NCI-H2196 (cell line): ENCODE results near the gene ABHD17A.
A peak's percentile ranks its signal among the peaks of the same experiment; 100 is the strongest.

Experiments used
- DNase-seq: peaks from one replicate; lab custom pipeline; 2025; ENCODE audit not compliant: unreplicated experiment; lab: John Stamatoyannopoulos, UW

Gene ABHD17A

GRCh38 chr19:1839658-1840540, 45.4 kb downstream of the ABHD17A start:
- no peak for DNase-seq

GRCh38 chr19:1837625-1838105, 47.6 kb downstream of the ABHD17A start:
- peak; percentile 44 for DNase-seq

GRCh38 chr19:1837222-1837565, 48.1 kb downstream of the ABHD17A start:
- DNase-seq: no peak

- DNase-seq: no peak
Measured at GRCh38 chr19:1836458-1837221, 48.7 kb downstream of the ABHD17A start.

DNA sequence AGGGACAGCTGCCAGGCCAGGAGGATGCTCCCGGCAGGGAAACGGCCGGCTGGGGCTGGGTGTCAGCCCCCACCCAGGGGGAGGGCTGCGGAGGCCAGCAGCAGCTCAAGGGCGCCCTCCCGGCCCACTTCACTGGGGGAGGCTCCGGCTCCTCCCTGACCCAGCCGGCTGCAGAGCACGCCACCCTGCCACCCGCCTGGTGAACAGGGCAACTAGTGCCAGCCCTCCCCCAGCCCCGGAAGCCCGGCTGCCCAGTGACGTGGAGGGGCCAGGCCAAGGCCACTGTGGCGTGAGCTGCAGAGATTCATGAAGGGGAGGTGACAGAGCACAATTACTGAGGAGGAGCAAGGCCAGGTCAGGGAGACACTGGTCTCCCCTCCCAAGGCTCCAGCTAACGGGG, 51.8 kb downstream of the ABHD17A start:
- DNase-seq: no peak

DNA sequence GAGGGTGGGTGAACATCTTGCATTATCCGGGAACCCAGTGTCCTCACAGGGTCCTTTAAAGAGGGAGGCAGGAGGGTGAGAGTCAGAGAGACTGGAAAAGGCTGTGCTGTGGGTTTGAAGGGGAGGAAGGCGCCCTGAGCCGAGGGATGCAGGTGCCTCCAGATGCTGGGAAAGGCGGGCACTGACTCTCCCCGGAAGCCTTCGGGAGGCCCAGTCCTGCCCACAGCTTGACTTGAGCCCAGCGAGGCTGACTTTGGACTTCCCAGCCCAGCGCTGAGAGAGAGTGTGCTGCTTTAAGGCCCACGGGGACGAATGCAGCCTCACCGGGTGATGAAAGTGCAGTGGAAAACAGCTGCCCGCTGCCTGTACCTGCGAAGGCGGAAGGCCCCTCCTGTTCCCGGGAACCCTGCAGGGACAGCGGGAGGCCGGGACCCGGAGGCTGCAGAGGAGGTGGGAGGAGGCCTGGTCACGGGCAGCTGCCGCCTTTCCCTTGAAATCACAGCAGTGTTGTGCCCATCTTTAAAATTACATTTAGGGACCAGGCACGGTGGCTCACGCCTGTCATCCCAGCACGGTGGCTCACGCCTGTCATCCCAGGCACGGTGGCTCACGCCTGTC, 53.1 kb downstream of the ABHD17A start:
- DNase-seq: no peak

GRCh38 chr19:1830978-1831377, 54.3 kb downstream of the ABHD17A start:
- DNase-seq: no peak

DNA sequence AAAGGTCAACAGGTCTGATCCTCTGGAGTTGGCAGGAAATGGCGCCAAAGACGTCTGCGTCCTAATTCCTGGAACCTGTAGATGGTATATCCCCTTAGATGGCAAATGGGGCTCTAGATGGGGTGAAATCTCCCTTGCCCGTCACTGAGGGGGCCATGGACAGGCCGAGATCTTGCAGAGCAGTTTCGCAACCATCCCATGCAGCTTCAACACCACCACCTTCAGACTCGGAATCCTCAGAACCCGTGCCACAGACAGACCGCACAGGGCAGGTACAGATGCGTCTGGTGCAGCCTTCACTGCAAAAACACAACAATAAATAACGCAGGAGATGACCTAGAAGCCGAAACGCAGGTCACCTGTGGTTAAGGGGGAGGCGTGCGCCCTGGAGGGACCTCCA, 54.7 kb downstream of the ABHD17A start:
- DNase-seq: no peak

DNA sequence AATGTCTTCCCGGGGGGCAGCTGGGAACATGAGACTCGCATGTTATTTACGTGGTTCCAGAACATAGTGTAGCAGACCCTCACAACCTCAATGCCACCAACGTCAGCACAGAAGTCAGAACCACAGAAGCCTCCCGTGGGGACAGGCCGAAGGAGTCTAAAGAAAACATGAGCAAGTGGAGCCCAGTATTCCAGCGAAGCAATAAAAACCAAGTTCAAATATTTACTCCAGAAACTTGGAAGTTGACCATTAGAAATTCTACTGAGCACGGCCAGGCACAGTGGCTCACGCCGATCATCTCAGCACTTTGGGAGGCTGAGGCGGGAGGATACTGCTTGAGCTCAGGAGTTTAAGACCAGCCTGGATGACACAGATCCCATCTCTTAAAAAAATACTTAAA, 55.3 kb downstream of the ABHD17A start:
- DNase-seq: no peak

DNA sequence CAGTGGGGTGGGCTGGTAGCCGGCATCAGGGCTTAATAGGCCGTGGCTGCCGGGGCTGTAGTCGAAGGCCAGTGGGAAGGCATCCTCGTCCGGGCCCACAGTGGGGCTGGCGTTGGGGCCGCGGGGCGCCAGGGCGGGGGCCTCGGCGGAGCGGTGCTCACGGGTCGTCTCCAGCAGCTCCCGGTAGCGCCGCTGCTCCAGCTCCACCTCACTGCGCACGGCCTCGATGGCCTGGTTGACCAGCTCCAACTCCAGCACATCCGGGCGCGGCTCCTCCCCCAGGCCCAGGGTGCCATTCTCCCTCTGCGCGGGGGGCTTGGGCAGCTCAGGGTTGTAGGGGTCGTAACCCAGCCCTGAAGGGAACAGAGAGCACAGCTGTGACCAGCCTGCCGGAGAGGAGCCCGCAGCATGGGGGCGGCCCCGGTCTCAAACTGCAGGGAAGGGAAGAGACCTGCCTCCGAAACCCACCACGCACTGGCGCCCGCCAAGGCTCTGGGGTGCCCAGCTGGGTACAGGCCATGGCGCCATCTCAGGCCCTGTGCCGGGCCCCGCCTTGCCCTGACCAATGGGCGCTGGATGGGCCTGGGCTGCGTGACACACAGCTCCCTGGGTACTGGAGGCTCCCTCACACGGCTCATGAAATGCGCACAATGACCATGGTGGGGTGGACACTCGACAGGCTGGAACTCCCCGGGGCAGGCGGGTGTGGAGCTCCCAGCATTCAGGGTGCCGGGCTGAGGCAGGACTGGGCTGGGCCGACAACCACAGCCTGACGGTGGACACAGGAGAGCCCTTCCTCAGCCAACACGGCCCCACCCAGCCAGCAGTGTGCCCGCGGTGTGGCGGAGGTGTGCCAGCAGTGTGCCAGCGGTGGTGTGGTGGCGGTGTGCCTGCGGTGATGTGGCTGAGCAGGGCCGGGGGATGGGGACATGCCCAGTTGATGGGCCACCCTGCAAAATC, 56.7 kb downstream of the ABHD17A start:
- DNase-seq: no peak

DNA sequence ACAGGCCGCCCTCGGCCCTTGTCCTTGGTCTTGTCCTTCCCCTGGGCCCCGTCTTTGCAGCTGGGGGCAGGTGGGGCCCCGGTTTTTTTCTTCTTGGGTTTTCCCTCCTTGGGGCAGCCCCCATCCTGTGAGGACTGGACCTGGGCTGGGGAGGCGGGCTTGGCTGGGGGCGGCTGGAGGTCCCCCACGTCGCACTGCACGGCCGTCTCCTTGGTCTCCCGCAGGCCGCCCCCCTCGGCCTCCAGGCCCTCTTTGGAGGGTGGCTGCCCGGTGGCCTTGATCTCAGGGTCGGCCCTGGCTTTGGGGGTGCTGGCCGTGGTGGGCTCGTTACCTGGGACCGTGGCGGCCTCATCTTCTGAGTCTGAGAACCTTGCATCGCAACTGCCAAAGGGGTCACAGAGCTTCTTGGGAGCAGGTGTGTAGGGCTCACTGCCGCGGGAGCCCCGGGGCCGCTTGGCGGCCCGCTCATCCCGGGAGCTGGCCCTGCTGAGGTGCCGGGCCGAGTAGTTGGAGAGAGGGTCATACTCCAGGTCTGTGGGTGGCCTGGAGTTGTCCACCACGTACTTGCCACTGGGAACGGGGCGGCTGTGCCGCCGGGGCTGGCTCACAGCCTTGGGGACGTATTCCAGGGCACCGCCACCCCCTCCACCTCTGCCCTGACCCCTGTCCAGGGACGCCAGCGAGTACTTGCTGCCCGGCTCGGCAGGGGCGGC, 57.6 kb downstream of the ABHD17A start:
- DNase-seq: no peak
